HG03108 (cell line): ENCODE measurements around the gene RASSF5.

ENCODE experiments used
- ATAC-seq: cut with Tn5 transposase; IDR thresholded peaks from one replicate; pipeline ENCODE4 v1.9.1; 2021; ENCODE audit warnings: moderate library complexity; ENCODE audit not compliant: unreplicated experiment

The RASSF5 gene

GRCh38 chr1:206496131-206496793 is 11.1 kb upstream of the RASSF5 start:
- peak; percentile 61 for ATAC-seq

- no peak for ATAC-seq
Observed at GRCh38 chr1:206497363-206497762, 10.0 kb upstream of the RASSF5 start.

GRCh38 chr1:206497774-206498173 is 9.6 kb upstream of the RASSF5 start:
- ATAC-seq: no peak

GRCh38 chr1:206498685-206499084 is 8.6 kb upstream of the RASSF5 start:
- no peak for ATAC-seq

GRCh38 chr1:206500046-206500445 is 7.3 kb upstream of the RASSF5 start:
- no peak for ATAC-seq

- ATAC-seq: no peak
Observed at GRCh38 chr1:206501881-206502280, 5.5 kb upstream of the RASSF5 start.

GRCh38 chr1:206502403-206502802 is 4.9 kb upstream of the RASSF5 start:
- no peak for ATAC-seq

GRCh38 chr1:206502812-206503211 is 4.5 kb upstream of the RASSF5 start:
- no peak for ATAC-seq

- peak; percentile 47 for ATAC-seq
Observed at GRCh38 chr1:206503591-206504362, 3.6 kb upstream of the RASSF5 start.

GRCh38 chr1:206504363-206504713 is 3.0 kb upstream of the RASSF5 start:
- ATAC-seq: no peak

GRCh38 chr1:206505702-206506355 is 1.5 kb upstream of the RASSF5 start:
- ATAC-seq: no peak

- ATAC-seq: peak; percentile 12
Observed at GRCh38 chr1:206506405-206507283, 687 bp upstream of the RASSF5 start.

- no peak for ATAC-seq
Observed at GRCh38 chr1:206508130-206508889, 979 bp downstream of the RASSF5 start.

- no peak for ATAC-seq
Observed at GRCh38 chr1:206508956-206509355, 1.6 kb downstream of the RASSF5 start.

- ATAC-seq: no peak
Observed at GRCh38 chr1:206509612-206510257, 2.4 kb downstream of the RASSF5 start.

GRCh38 chr1:206510371-206510770 is 3.0 kb downstream of the RASSF5 start:
- ATAC-seq: no peak

- no peak for ATAC-seq
Observed at GRCh38 chr1:206511362-206512057, 4.2 kb downstream of the RASSF5 start.

- no peak for ATAC-seq
Observed at GRCh38 chr1:206512058-206512850, 4.9 kb downstream of the RASSF5 start.

GRCh38 chr1:206512851-206513180 is 5.5 kb downstream of the RASSF5 start:
- ATAC-seq: no peak
